Measurements from ENCODE around the gene TSPAN17. TPM values are rescaled to one million over a fixed set of nuclear protein-coding genes. Genes with fewer than 3 reads are reported as not detected.
A peak's percentile ranks its signal among the peaks of the same experiment; 100 is the strongest.

The TSPAN17 gene
- total and polyA plus RNA-seq, 9 of the 15 experiments (the other 6 are each of a cell fraction or from before 2014, with no cell fraction given) = 0.73 to 58.3 (median 34.5) TPM

GRCh38 chr5:176647030-176647842 lies at the start of gene TSPAN17 (continued):
- TF ChIP-seq, protein P1, sequence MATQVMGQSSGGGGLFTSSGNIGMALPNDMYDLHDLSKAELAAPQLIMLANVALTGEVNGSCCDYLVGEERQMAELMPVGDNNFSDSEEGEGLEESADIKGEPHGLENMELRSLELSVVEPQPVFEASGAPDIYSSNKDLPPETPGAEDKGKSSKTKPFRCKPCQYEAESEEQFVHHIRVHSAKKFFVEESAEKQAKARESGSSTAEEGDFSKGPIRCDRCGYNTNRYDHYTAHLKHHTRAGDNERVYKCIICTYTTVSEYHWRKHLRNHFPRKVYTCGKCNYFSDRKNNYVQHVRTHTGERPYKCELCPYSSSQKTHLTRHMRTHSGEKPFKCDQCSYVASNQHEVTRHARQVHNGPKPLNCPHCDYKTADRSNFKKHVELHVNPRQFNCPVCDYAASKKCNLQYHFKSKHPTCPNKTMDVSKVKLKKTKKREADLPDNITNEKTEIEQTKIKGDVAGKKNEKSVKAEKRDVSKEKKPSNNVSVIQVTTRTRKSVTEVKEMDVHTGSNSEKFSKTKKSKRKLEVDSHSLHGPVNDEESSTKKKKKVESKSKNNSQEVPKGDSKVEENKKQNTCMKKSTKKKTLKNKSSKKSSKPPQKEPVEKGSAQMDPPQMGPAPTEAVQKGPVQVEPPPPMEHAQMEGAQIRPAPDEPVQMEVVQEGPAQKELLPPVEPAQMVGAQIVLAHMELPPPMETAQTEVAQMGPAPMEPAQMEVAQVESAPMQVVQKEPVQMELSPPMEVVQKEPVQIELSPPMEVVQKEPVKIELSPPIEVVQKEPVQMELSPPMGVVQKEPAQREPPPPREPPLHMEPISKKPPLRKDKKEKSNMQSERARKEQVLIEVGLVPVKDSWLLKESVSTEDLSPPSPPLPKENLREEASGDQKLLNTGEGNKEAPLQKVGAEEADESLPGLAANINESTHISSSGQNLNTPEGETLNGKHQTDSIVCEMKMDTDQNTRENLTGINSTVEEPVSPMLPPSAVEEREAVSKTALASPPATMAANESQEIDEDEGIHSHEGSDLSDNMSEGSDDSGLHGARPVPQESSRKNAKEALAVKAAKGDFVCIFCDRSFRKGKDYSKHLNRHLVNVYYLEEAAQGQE (IDR thresholded peaks at IDR 0.05; ENCODE audit: borderline replicate concordance) = peak; percentile 68
- TF ChIP-seq, protein P1 (CRISPR knock-in tag; IDR thresholded peaks at IDR 0.05; ENCODE audit: low read depth) = peak; percentile 66; the same call in 1 of the 2 replicates
- TF ChIP-seq RAD21 (CRISPR knock-in tag; conservative IDR thresholded peaks at IDR 0.05 in 1 of 2, IDR thresholded peaks at IDR 0.05 in 1 of 2) (peak; percentile 60 to 65), SUPT5H (IDR thresholded peaks at IDR 0.05) (peak; percentile 89), SP2 (IDR thresholded peaks at IDR 0.05; ENCODE audit: extremely low read depth, low read depth, low read length, poor library complexity, severe bottlenecking) (peak; percentile 3), ZNF668 (CRISPR knock-in tag; IDR thresholded peaks at IDR 0.05) (no peak), ZNF311 (CRISPR knock-in tag; IDR thresholded peaks at IDR 0.05) (no peak), NBN (IDR thresholded peaks at IDR 0.05; ENCODE audit: low read depth) (no peak), ARID2 (IDR thresholded peaks at IDR 0.05) (no peak), RB1 (IDR thresholded peaks at IDR 0.05; ENCODE audit: low read depth) (peak; percentile 80), CCAR2 (IDR thresholded peaks at IDR 0.05; ENCODE audit: low read depth, low read length) (no peak), TCFL5 (CRISPR knock-in tag; conservative IDR thresholded peaks at IDR 0.05) (no peak), ATF2 (CRISPR knock-in tag; IDR thresholded peaks at IDR 0.05) (no peak), HCFC1 (IDR thresholded peaks at IDR 0.05; ENCODE audit: low read depth, low read length) (peak; percentile 55)
- TF ChIP-seq, protein P2, sequence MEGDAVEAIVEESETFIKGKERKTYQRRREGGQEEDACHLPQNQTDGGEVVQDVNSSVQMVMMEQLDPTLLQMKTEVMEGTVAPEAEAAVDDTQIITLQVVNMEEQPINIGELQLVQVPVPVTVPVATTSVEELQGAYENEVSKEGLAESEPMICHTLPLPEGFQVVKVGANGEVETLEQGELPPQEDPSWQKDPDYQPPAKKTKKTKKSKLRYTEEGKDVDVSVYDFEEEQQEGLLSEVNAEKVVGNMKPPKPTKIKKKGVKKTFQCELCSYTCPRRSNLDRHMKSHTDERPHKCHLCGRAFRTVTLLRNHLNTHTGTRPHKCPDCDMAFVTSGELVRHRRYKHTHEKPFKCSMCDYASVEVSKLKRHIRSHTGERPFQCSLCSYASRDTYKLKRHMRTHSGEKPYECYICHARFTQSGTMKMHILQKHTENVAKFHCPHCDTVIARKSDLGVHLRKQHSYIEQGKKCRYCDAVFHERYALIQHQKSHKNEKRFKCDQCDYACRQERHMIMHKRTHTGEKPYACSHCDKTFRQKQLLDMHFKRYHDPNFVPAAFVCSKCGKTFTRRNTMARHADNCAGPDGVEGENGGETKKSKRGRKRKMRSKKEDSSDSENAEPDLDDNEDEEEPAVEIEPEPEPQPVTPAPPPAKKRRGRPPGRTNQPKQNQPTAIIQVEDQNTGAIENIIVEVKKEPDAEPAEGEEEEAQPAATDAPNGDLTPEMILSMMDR (IDR thresholded peaks at IDR 0.05 in 2 of 3, conservative IDR thresholded peaks at IDR 0.05 in 1 of 3; ENCODE audit: insufficient read depth in 2 of 3, low read depth in 1 of 3, low read length in 3 of 3) = peak; percentile 31 to 59 (median 54); a peak in 3 of 6 replicates
